Measurements from ENCODE around the gene TPRG1. TPM values are rescaled to one million over a fixed set of nuclear protein-coding genes. Genes with fewer than 3 reads are reported as not detected.

The TPRG1 gene
- total and polyA plus RNA-seq, 4 donors, result 1.0 to 46.6 (median 6.9) TPM

- Histone ChIP-seq H3K4me1 (ENCODE audit: control insufficient read depth in 4 of 4, insufficient read depth in 4 of 4, low read length in 3 of 4) (no peaks in the 10 kb centered on the region), H3K4me3 (ENCODE audit: low read depth in 1 of 3, low read length in 3 of 3) (no peak overlapping the region), H3K36me3 (ENCODE audit: control insufficient read depth in 4 of 4, insufficient read depth in 3 of 4, low read depth in 1 of 4, low read length in 3 of 4) (peaks cover 0 to 3% (median 0%) of the 10 kb centered on the region in 4 donors), H3K27ac (ENCODE audit: low read depth in 1 of 2, low read length in 2 of 2) (no peak overlapping the region), H3K27me3 (ENCODE audit: control insufficient read depth in 4 of 4, insufficient read depth in 4 of 4, low read length in 3 of 4) (no peaks in the 10 kb centered on the region), H3K9me3 (ENCODE audit: control insufficient read depth in 4 of 4, low read length in 3 of 4) (no peaks in the 10 kb centered on the region), H3K9ac (ENCODE audit: low read depth in 1 of 2, low read length in 2 of 2) (no peak overlapping the region)
- DNase-seq (ENCODE audit: low spot score), result no peak
- 90% methylated on average over 5 of the region's 5 CpGs for WGBS
- no peak for TF ChIP-seq RAD21 (IDR thresholded peaks at IDR 0.05)
- TF ChIP-seq HNF4A (conservative IDR thresholded peaks at IDR 0.05), result no peak
- TF ChIP-seq TAF1 (conservative IDR thresholded peaks at IDR 0.05), result no peak
- TF ChIP-seq ZBTB33 (IDR thresholded peaks at IDR 0.05), result no peak
- no peak for TF ChIP-seq ATF3 (IDR thresholded peaks at IDR 0.05)
- no peak for TF ChIP-seq REST (IDR thresholded peaks at IDR 0.05)
- no peak for TF ChIP-seq HNF4G (IDR thresholded peaks at IDR 0.05)
- no peak for TF ChIP-seq CTCF (IDR thresholded peaks at IDR 0.05; ENCODE audit: low read depth, low read length, missing input control)
- TF ChIP-seq JUND (IDR thresholded peaks at IDR 0.05), result no peak
- TF ChIP-seq RXRA (IDR thresholded peaks at IDR 0.05), result no peak
- TF ChIP-seq FOXA2 (IDR thresholded peaks at IDR 0.05), result no peak
- TF ChIP-seq MAX (IDR thresholded peaks at IDR 0.05), result no peak
- TF ChIP-seq NR2F2 (IDR thresholded peaks at IDR 0.05), result no peak
- TF ChIP-seq GABPA (IDR thresholded peaks at IDR 0.05 in 1 of 2, conservative IDR thresholded peaks at IDR 0.05 in 1 of 2), result no peak
These were observed 115.1 kb downstream of the TPRG1 start for GRCh38 chr3:189286916-189287315.

Data from liver (tissue), 9 donors.